Suppressor macrophage (primary cell): ENCODE results near the gene AAMP.

Source experiments
- DNase-seq, 4 experiments: peaks; one replicate each; pipeline ENCODE4 v3.0.0-alpha.2; 2020 to 2022

AAMP gene

DNA sequence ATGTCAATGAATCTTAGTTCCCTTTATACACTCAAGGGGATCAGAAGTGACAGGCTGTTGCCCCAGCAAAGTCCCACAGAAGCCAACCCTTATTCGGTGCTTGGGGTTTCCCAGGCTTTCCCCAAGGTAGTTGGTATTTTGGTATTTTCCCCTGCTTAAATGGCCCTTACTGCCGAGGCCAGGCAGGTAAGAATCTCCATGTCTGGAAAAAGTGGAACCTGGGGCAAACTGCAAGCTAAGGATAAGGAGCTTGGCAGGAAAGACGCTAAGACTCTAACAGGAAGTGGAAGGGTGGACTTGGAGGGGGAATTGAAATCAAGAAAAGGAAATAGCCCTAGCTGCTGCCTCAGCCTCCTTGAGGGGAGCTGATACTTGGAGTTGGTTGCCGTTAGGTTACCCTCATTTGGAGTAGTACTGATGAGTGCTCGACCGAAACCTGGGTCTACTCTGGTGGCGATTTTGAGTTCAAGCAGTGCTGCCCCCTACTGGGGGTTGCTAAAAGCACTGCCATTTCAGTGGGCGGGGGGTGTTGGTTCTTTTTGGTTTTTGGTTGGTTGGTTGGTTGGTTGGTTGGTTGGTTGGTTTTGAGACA lies 12.5 kb downstream of the AAMP start:
- peak; percentile 87 to 96 (median 91) for DNase-seq

DNA sequence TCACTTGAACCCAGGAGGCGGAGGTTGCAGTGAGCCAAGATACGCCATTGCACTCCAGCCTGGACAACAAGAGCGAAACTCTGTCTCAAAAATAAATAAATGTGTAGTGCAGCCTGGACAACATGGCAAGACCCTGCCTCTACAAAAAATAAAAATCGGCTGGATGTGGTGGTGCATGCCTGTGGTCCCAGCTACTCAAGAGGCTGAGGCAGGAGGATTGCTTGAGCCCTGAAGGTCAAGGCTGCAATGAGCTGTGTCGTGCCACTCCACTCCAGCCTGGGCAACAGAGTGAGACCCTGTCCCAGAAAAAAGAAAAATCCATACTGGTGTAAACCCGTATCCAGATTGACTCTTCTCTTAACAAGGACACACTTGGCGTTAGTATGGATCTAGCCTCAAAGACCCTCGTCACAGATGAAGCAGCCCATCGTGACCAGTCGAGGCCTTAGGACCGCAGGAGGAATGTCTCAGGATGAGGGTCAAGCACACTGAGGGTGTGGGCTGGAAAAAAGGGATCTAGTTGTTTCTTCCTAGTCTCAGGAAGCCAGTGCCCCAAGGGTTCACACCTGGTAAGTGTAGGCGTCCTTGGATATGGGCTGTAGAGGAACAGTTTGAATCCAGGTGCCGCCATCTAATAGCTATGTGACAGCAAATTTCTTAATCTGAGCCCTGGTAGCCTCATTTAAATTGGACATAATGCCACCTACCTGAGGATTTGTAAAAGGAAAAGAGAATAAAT lies 13.2 kb downstream of the AAMP start:
- DNase-seq, result no peak

DNA sequence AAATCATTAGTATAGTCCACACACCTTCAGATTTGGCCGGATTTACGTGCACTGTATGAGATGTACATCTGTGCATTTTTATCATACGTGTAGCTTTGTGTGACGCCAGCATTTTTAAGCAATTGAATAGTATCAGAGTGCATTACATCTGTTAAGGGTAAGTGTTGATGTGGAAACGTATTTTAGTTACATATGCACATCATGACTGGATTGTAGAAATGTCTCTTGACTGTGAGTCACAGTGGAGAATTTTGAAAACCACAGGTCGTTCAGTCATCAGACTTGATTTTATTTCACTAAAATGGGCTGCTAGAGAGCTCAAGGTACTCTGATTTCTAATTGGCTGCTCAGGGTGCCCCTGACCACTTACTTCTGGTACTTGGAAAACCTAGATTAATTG lies 14.5 kb downstream of the AAMP start:
- peak; percentile 42 to 85 (median 65) for DNase-seq

DNA sequence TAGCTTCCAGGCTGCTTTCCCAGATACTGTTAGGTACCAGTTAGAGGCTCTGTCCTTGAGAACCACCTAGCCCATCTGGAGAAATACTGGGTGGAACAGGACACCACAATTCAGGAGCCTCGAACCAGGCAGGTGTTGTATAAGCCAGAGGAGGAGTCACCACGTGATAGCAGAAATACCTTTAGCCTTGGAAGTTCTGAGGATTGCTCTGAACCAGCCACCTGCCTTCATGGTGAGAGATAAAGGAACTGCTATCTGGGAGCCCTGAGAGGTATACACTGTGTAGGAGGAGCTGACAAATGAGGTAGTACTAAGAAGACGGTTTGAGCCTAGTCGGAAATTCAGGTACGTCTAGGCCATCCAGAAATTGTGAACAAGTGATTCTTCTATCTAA lies 16.7 kb downstream of the AAMP start:
- no peak for DNase-seq

DNA sequence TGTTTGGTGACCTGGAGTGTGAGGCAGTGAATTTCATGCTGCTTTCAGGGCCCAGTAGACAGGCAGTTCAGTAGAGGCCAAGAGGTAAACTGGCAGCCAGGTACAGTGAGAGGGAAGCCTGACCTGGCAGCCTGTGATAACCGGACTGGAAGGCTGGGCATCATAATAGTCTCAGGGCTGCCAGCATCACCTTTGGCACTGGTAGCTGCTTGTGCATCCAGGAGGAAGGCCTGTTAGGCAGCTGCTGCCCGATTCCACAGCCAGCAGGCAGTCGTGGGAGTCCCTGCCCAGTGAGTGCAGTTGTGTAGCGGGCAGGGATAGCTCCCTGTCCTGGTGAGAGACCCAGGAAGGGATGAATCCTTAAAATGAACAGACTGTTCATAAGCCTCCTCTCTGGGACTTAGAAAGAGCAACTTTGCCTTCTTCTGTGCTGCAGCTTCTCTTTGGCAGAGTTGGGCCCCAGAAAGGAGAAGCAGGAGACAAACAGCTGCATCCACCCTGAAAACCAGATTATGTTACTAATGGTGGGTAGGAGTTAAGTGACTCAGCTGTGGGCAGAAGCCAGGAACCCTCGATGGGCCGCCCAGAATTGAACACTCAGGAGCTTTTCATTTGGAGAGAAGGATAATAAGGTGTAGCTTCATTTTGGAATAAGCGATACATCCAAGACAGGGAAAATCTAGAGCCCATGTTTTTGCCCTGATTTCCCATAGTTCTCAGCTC lies 17.3 kb downstream of the AAMP start:
- peak; percentile 72 to 85 (median 78) for DNase-seq

DNA sequence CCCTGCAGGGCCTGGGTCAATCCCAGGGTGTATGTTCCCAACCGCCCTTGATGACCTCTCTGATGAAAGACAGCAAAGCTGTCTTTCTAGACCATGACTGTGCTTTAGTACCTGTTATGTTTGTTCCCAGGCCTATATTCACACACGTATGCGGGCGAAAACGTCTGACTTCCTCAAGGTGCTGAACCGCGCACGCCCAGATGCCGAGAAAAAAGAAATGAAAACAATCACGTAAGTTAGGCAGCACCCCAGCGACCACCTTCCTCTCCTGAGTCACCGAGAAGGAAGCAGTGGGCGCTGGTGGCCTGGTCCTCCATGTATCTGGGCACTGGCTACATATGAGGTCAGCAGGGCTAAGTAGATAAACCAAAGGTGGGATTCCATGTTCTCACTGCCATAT lies 20.2 kb downstream of the AAMP start:
- DNase-seq, result peak in 2 of 4 experiments; percentile 47 to 52

DNA sequence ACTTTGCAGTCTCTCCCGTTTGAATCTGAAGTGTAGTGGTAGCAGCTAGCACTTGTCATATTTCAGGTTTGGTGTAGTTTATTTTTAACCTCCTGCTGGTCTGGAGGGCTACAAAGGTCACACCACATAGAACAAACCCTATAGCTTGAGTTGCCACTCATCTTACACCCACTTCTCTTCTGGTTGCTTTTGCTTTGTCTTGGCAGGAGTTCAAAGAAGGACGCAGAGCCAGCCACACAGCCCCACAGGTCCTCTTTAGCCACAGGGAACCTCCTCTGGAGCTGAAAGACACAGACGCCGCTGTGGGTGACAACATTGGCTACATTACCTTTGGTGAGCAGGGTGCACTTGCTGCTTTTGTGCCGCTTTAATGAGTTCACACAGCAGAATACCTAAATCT lies 24.7 kb downstream of the AAMP start:
- DNase-seq, result no peak

DNA sequence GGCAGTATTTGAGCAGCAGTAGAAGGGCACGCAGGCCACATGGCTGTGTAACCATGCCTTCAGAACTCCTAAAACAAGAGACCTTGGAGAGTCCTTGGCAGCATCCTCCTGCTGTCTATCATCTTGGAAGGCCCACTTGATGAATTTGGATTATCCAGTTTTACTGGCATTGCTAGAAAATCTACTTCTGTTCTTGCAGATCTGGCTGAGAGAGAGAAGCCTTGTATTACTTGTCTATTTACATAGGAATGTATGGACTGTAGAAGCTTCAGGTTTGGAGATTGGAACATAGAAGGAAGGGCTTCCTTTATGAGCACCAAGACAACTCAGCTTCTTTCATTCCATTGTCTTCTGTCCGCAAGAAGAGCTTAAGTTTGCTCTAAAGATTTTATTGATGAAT lies 25.3 kb downstream of the AAMP start:
- DNase-seq, result no peak

DNA sequence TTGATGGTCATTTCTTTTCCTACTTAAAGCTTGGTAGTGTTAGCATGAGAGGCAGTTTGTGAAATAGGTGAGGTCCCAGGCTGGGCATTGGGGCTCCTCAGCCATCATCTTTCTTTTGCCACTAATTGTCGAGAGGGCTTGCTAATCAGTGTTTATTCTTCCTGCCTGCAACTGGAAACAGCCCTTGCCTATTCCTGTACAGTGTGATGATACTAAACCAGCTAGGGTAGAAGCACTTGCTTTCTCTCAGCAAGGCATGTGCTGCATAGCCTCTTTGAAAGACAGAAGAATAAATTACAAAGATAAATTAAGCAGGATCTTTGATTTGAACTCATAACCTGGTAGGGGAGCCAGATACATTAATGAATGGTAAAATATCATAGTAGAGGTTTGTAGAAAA lies 25.7 kb downstream of the AAMP start:
- no peak for DNase-seq

DNA sequence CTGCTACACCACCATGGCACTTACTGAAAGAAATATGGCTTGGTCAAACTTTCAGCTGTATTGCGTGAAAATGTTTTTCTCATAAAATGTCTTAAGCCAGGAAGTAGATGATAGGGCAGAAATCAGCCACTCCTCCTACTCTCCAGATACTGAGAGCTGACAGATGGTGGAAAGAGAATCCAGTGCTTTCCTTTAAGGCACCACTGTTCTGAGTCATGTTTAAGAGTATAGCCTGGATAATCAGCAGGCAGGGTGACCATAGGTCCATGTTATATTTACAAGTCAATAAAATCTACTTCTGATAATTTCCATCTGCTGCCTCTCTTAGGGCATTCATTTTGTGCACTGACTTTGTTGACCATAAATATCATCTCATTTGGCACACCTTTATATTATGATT lies 31.1 kb downstream of the AAMP start:
- DNase-seq, result no peak

DNA sequence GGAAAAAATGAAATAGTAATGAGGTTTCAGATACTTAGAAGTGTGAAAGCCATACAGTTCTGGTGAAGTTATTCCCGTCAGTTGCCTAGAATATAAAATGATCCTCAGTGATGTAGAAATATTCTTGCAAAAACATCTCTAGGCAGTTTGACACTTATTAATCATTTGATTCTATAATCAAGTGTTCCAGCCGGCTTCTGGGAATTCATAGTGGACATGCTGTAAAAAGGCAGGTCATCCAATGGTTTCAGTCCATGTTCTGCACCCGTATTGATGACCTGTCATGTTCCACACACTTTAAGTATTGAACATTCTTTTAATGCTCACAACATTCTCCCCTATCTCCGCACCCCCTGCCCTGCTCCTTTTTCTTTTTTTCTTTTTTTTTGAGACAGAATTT lies 33.1 kb downstream of the AAMP start:
- no peak for DNase-seq

DNA sequence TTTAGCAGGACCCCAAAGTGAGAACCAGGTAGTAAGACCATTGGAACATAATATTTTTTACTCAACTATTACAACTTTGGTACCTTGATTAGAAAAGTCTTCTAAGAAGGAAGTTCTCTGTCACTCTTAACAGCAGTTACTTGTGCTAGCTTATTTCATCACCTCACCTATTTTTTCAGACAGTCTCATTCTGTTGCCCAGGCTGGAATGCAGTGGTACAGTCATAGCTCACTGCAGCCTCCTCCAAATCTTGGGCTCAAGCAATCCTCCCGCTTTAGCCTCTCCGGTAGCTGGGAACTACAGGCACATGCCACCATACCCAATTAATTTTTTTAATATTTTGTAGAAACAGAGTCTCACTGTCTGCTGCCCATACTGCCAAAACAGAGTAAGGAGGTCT lies 34.9 kb downstream of the AAMP start:
- DNase-seq, result no peak

DNA sequence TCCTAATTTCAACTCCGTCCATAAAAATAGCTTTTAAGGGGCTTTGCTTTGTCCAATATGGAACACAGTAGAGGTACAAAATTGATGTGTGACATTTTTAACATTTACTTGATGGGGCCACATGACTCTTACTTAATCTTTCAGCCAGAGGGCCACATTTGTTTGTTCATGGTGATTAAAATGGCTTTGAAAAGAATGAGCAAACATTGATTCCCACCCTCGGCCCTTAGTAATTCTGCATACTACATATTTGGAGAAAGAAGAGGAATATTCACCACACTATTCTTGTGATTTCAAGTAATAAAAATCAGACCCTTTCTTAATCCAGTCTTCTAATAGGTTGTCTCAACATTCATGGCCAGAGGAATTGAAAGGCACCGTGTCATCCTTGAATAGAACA lies 35.4 kb downstream of the AAMP start:
- DNase-seq, result no peak

DNA sequence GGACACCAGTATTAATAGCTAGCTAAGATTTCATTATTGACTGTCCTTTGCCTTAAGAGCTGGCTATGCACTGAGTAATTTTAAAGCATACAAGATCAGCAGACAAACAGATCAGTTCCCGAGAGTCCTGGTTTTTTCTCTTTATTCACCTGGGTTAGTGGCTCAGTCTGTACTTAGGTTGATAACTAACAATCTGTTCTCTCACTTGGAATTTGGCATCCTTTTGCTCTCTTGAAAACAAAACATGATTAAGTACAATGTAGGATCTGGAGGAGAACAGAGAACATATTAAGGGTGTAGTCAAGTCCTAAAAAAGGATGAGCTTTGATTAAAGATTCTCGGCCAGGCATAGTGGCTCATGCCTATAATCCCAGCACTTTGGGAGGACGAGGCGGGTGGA lies 36.4 kb downstream of the AAMP start:
- DNase-seq, result no peak

DNA sequence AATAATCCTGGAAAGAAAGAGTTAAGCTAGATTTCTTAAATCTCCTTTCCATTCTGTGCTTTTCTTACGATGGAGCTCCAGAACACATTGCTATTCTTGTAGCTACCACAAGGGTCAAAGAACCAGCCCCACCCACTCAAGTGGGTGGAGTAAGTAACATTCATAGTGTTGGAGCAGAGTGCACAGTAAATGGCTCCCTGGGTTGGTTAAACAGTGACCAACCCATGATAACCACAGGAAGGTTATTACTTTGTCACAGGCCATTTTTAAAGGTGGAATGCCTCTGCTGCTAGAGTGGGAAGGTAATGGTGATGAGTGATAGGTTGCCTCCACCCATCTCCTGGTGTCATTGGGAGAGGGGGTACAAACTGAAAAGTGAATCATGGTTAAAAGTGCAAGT lies 39.1 kb downstream of the AAMP start:
- DNase-seq, result peak in 3 of 4 experiments; percentile 49 to 65 (median 61)

DNA sequence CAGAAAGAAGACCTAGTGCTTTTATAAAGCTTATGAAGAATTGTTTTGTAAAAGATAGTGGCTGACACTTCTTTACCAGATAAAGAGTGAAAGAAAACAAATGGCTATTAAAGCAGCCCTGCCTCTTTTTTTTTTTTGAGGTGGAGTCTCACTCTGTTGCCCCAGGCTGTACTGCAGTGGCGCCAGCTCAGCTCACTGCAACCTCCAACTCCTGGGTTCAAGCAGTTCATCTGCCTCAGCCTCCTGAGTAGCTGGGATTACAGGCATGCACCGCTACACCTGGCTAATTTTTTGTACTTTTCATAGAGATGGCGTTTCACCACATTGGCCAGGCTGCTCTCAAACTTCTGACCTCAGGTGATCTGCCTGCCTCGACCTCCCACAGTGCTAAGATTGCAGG lies 40.1 kb downstream of the AAMP start:
- DNase-seq, result no peak

DNA sequence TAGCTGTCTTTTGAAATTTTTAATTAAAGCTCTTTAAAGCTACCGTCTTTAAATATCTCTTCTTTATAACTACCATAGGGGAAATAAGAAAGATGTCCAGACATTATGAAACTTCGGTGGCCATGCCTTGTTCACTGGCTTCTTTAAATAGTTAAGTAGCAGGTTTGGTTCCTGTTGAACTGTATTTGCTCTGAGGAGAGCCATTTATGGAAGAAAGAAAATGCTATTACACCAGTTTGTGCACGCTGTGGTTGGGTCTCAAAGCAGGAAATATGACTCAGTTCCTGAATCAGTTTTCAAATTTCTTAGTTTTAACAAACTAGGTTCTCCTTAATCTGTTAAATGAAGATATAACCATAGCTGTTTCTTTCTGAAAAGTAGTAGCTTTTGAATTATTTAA lies 40.7 kb downstream of the AAMP start:
- peak; percentile 72 to 94 (median 86) for DNase-seq

DNA sequence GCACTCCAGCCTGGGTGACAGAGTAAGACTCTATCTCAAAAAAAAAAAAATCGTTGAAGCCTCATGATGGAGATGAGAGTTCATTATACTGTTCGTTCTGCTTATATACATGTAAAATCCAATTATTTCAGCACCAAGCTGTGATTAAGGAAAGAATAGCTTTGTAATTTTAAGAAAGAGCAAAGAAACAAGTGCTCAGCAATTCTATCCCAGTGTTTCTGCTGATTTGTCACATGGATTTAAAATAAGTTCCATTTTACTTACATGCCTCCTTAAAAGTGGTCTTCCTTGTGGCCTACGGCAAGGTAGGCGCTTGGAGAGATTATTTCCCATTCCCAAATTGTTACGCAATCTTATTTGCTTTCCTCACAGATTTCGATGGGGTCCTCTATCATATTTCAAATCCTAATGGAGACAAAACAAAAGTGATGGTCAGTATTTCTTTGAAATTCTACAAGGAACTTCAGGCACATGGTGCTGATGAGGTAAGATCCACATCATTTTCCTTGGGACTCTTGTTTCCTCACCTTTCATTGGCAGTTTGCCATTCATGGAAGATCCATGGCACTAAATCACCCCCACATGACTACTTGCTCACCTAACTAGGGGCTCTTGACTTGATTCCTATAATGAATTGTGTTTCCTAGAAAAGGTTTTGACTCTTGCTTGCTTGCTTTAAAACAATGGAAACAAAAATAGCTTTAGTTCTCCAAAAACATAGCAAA lies 41.4 kb downstream of the AAMP start:
- DNase-seq, result peak; percentile 32 to 76 (median 52)

DNA sequence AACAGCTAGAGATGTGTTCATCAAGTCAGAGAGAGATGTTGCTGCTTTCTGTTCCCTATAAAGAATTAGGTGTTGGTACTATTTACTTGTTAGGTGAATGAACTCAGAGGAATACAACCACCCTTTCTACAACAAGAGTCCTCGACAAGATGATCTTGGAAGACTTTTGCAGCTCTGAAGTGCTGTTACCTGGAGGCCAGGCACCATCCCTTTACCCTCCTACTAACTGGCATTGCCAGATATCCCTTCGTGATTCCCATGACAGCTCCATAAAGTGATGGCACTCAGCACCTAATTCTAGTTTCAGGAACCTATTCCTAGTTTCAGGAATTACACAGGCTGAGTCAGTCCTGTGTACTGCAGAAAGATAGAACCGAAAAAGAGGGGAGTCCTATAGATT lies 43.0 kb downstream of the AAMP start:
- no peak for DNase-seq

DNA sequence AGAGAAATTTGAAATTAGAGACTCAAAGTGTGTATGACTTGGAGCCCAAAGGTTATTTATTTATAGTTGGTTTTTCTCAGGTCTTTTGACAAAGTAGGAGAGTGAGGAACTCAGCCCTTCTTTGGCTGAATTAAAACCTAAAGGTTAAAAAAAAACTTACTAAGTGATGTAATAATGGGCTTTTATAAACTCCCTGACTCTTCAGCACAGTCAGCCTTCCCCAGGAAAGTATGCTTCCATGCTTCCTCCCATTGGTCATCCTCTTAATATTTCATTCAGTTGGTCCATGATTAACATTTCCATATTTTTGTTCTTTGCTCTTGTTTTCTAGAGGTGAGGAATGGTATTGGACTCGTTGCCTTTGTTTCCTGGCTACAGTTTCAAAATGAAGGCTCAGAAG lies 45.8 kb downstream of the AAMP start:
- DNase-seq, result peak in 1 of 4 experiments; percentile 35

DNA sequence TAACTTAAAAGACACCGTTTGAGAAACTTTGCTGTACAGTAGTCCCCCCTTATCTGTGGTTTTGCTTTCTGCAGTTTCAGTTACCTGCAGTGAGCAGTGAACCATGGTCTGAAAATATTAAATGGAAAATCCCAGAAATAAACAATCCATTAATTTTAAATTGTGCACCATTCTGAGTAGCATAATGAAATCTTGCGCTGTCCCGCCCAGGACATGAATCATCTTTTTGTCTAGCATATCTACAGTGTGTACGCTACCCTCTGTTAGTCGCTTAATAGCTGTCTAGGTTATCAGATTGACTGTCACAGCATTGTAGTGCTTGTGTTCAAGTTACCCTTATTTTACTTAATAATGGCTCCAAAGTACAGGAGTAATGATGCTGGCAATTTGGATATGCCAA lies 46.9 kb downstream of the AAMP start:
- no peak for DNase-seq

DNA sequence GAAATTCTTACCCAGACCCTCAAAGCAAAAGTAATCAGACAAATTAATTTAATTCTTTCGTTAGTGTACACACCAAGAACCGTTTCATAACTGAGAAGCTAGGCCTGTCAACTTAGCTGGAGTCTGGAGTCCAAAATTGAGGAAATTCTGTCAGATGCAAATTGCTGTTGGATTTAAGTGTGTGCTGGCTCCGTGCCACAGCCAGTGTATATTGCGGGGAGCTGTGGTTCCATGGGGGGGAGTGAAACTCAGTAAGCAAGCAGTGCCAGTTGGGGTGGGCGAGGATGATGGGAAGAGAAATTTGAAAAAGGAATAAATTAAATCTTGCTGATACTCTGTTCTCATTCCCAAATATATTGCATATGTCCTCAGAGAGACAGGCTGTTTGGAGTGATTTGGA lies 48.9 kb downstream of the AAMP start:
- peak in 3 of 4 experiments; percentile 53 to 73 (median 57) for DNase-seq

DNA sequence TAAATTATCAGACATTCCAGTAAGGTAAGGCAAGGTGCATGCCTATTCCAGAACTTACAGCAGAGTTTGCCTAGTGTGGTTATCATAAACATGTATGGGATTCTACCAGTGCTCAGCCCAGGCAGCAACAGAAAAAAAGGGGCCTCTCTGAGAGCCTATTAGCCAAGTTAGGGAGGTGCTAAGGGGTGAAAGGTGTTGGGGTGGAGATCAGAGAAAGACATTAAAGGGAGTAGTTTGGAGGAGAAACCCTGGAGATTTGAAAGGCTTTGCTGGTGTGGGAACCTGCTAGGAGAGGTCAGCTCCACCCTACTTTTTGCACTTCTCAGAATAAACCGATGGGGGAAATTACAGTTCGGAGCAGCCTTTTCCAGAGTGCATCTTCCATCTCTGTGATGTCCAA lies 50.0 kb downstream of the AAMP start:
- peak in 2 of 4 experiments; percentile 24 to 32 for DNase-seq
